ENCODE data around the gene ERI3.

- TF ChIP-seq, protein P1, sequence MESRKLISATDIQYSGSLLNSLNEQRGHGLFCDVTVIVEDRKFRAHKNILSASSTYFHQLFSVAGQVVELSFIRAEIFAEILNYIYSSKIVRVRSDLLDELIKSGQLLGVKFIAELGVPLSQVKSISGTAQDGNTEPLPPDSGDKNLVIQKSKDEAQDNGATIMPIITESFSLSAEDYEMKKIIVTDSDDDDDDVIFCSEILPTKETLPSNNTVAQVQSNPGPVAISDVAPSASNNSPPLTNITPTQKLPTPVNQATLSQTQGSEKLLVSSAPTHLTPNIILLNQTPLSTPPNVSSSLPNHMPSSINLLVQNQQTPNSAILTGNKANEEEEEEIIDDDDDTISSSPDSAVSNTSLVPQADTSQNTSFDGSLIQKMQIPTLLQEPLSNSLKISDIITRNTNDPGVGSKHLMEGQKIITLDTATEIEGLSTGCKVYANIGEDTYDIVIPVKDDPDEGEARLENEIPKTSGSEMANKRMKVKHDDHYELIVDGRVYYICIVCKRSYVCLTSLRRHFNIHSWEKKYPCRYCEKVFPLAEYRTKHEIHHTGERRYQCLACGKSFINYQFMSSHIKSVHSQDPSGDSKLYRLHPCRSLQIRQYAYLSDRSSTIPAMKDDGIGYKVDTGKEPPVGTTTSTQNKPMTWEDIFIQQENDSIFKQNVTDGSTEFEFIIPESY (CRISPR knock-in tag; IDR thresholded peaks at IDR 0.05), result no peak
- no peak for TF ChIP-seq SRF (IDR thresholded peaks at IDR 0.05; ENCODE audit: low read depth, low read length)
- TF ChIP-seq KDM4B (CRISPR knock-in tag; IDR thresholded peaks at IDR 0.05), result no peak
- no peak for TF ChIP-seq NR3C1 (CRISPR knock-in tag; IDR thresholded peaks at IDR 0.05)
- TF ChIP-seq PAWR (CRISPR knock-in tag; IDR thresholded peaks at IDR 0.05; ENCODE audit: borderline replicate concordance), result no peak
- no peak for TF ChIP-seq ZSCAN29 (CRISPR knock-in tag; conservative IDR thresholded peaks at IDR 0.05)
- TF ChIP-seq ZNF569 (CRISPR knock-in tag; IDR thresholded peaks at IDR 0.05; ENCODE audit: borderline replicate concordance), result no peak
- no peak for TF ChIP-seq MEIS2 (CRISPR knock-in tag; IDR thresholded peaks at IDR 0.05)
- TF ChIP-seq ZFP36L2 (CRISPR knock-in tag; IDR thresholded peaks at IDR 0.05), result no peak
- no peak for TF ChIP-seq HOXA7 (CRISPR knock-in tag; IDR thresholded peaks at IDR 0.05)
These were observed 9.8 kb downstream of the ERI3 start for GRCh38 chr1:44345187-44345775.
